HCT116 (cell line): ENCODE data around the gene RUFY1. TPM values are rescaled to one million over a fixed set of nuclear protein-coding genes. Genes with fewer than 3 reads are reported as not detected.

Experiments used
- ATAC-seq: fragments of 200-7000 bp; cut with Tn5 transposase; 2 replicates; pipeline ENCODE4 v1.9.1; 2020; ENCODE audit warnings: mild to moderate bottlenecking, moderate library complexity
- BruUV-seq: library from RNA; stranded (reverse); fragments of 400-500 nt; replicated peaks from 2 replicates; lab custom pipeline; 2021; lab: Mats Ljungman, UMichigan
- CTCF ChIA-PET: fragments of 300-600 bp; sonication (Branson Sonifier 250); formaldehyde crosslinking; loops from one replicate; lab custom pipeline; 2021; ENCODE audit warnings: antibody characterized with exemption; lab: Charles Lee
- POLR2A ChIA-PET: fragments of 300-600, 350-600 bp; sonication (Branson Sonifier 250); formaldehyde crosslinking; loops from one replicate; lab custom pipeline; 2021; ENCODE audit warnings: antibody characterized with exemption; lab: Charles Lee
- RAD21 ChIA-PET, 2 experiments: fragments of 300-600 bp; sonication (Branson Sonifier 250); formaldehyde crosslinking; loops; one replicate each; lab custom pipeline; 2023; ENCODE audit warnings: low total read pairs in 2 of 2; ENCODE audit not compliant: uncharacterized antibody in 2 of 2, unreplicated experiment in 2 of 2, low non-redundant PET in 1 of 2; lab: Charles Lee
- DNase-seq: peaks from one replicate; pipeline ENCODE4 v3.0.0-alpha.2; 2010; ENCODE audit warnings: low read depth, low spot score
- H2AFZ ChIP-seq: fragments of 200-600 bp; shearing (Covaris generic), sonication (generic); 2 replicates; pipeline ENCODE4 v1.6.1; 2017; ENCODE audit warnings: low read depth, mixed run types, mixed read lengths, antibody characterized with exemption, low read length; ENCODE audit not compliant: poor library complexity, severe bottlenecking
- H3K27ac ChIP-seq: 2 replicates; pipeline ENCODE4 v1.5.1; 2012; ENCODE audit warnings: low read depth, low read length
- H3K27me3 ChIP-seq: fragments of 200-600 bp; sonication (generic); 2 replicates; pipeline ENCODE4 v1.6.1; 2016; ENCODE audit warnings: mixed run types, low read length, mixed read lengths; ENCODE audit not compliant: insufficient read depth
- H3K36me3 ChIP-seq, 2 experiments: fragments of 200-500 bp in 1 of 2; fragments of 200-600 bp in 1 of 2; sonication (Bioruptor generic) in 1 of 2; sonication (generic) in 1 of 2; 2 replicates each; pipeline versions ENCODE4 v1.5.1 to v1.6.1; 2014 to 2016; ENCODE audit warnings: low read length in 2 of 2, inconsistent platforms in 1 of 2, mixed read lengths in 1 of 2, mixed run types in 1 of 2; ENCODE audit not compliant: insufficient read depth in 2 of 2, control insufficient read depth in 1 of 2
- H3K4me1 ChIP-seq, 2 experiments: fragments of 200-600 bp in 1 of 2; sonication (generic) in 1 of 2; 2 replicates each; pipeline versions ENCODE4 v1.5.1 to v1.6.1; 2012 to 2017; ENCODE audit warnings: low read length in 2 of 2, inconsistent platforms in 1 of 2, mild to moderate bottlenecking in 1 of 2, mixed read lengths in 1 of 2, mixed run types in 1 of 2, moderate library complexity in 1 of 2; ENCODE audit not compliant: insufficient read depth in 2 of 2, control insufficient read depth in 1 of 2
- H3K4me2 ChIP-seq: fragments of 200-600 bp; sonication (generic); 2 replicates; pipeline ENCODE4 v1.6.1; 2017; ENCODE audit warnings: mixed run types, low read length, mixed read lengths
- H3K4me3 ChIP-seq, 2 experiments: fragments of 200-600 bp in 1 of 2; sonication (generic) in 1 of 2; replicated peaks in 1 of 2; 2 replicates each; pipeline ENCODE4 v1.5.1; 2011 to 2016; ENCODE audit warnings: low read length in 2 of 2, control low read depth in 1 of 2, low read depth in 1 of 2, mild to moderate bottlenecking in 1 of 2, mixed read lengths in 1 of 2, mixed run types in 1 of 2
- H3K79me2 ChIP-seq: fragments of 200-600 bp; sonication (generic); 2 replicates; pipeline ENCODE4 v1.6.1; 2017; ENCODE audit warnings: mild to moderate bottlenecking, mixed run types, low read length, moderate library complexity, mixed read lengths; ENCODE audit not compliant: insufficient read depth
- H3K9ac ChIP-seq: fragments of 200-600 bp; sonication (generic); 2 replicates; pipeline ENCODE4 v1.6.1; 2016; ENCODE audit warnings: low read length, mixed read lengths
- H3K9me2 ChIP-seq: fragments of 200-600 bp; sonication (generic), shearing (Covaris generic); 2 replicates; pipeline ENCODE4 v1.6.1; 2017; ENCODE audit warnings: mixed run types, mild to moderate bottlenecking, moderate library complexity; ENCODE audit not compliant: insufficient read depth
- H3K9me3 ChIP-seq, 2 experiments: fragments of 200-500 bp in 1 of 2; fragments of 200-600 bp in 1 of 2; sonication (Bioruptor generic) in 1 of 2; sonication (generic) in 1 of 2; 2 replicates each; pipeline ENCODE4 v1.6.1; 2014 to 2017; ENCODE audit warnings: low read length in 2 of 2, mixed read lengths in 2 of 2, inconsistent platforms in 1 of 2, low read depth in 1 of 2, mild to moderate bottlenecking in 1 of 2, mixed run types in 1 of 2, moderate library complexity in 1 of 2; ENCODE audit not compliant: control insufficient read depth in 1 of 2, insufficient read depth in 1 of 2
- H4K20me1 ChIP-seq: fragments of 200-600 bp; sonication (generic), shearing (Covaris generic); 2 replicates; pipeline ENCODE4 v1.6.1; 2017; ENCODE audit warnings: mixed run types, mild to moderate bottlenecking, moderate library complexity; ENCODE audit not compliant: insufficient read depth
- CEBPB ChIP-seq: IDR thresholded peaks from 2 replicates; pipeline ENCODE4 v1.6.1; 2012; ENCODE audit warnings: low read depth
- ELF1 ChIP-seq: IDR thresholded peaks from 2 replicates; pipeline ENCODE4 v1.6.1; 2012; ENCODE audit warnings: low read depth, borderline replicate concordance
- POLR2A ChIP-seq: IDR thresholded peaks from 2 replicates; pipeline ENCODE4 v1.7.0; 2011; ENCODE audit warnings: borderline replicate concordance; ENCODE audit not compliant: insufficient read depth, insufficient read length; ENCODE audit errors: extremely low read depth
- RAD21 ChIP-seq: IDR thresholded peaks from 2 replicates; pipeline ENCODE4 v1.6.1; 2012; ENCODE audit warnings: low read depth, mild to moderate bottlenecking
- SP1 ChIP-seq: IDR thresholded peaks from 2 replicates; pipeline ENCODE4 v1.6.1; 2012; ENCODE audit warnings: low read depth
- intact Hi-C: fragments of 100-400 bp; cut with micrococcal nuclease; formaldehyde crosslinking; loops from 2 replicates; pipeline ENCODE4 v1.10.0; 2022
- total RNA-seq: library from RNA; stranded (reverse); gene quantifications from one replicate; pipeline ENCODE4 v1.2.1, GENCODE V29; 2021; ENCODE audit not compliant: unreplicated experiment
- TF ChIP-seq, protein P1 (sequence below): IDR thresholded peaks from 2 replicates; pipeline ENCODE4 v1.6.1; 2012; ENCODE audit warnings: low read depth

The RUFY1 gene
- total RNA-seq, 1 experiment from 2014 or later: 32.9 TPM

DNA sequence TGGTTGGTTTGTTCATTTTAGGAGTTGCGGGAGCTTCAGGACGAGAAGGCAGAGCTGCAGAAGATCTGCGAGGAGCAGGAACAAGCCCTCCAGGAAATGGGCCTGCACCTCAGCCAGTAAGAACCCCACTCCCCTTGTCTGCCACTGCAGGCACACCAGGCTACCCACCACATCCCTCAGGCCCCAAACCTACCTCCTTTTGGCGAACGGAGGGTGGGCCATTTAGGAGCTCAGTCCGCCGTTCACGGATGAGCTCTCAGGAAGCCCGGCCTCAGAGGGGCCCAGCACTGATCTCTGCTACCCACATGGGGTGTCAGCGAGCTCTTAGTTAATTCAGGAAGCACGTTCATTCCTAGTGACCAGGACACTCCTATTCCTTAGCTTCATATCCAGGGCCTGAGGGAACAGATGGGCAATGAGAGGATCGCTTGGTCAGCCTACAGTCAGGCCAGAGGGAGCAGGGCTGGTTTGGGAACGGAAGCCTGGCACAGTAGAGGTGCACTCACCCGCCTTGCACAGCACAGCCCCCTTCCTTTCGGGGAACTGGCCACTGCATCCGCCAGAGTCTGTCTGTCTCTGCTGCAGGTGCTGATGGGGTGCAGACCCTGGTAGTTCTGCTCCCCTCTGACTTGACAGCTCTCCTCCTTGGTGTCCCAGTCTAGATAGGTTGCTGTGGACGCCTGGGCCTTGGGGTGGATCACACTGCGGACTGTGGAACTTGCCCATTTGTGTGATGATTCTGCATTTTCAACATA lies 51.7 kb downstream of the RUFY1 start:
- Histone ChIP-seq H3K4me1 (no peaks in the 10 kb centered on the region), H3K79me2 (no peaks in the 10 kb centered on the region), H2AFZ (no peak overlapping the region), H3K9me2 (no peaks in the 10 kb centered on the region), H3K36me3 (peaks cover 19 to 21% of the 10 kb centered on the region in 2 experiments), H3K4me2 (no peak overlapping the region), H4K20me1 (no peaks in the 10 kb centered on the region), H3K9me3 (no peaks in the 10 kb centered on the region), H3K4me3 (no peak overlapping the region), H3K27me3 (no peaks in the 10 kb centered on the region), H3K9ac (no peak overlapping the region), H3K27ac (no peak overlapping the region)
- intact Hi-C loops: no loop called here
- TF ChIP-seq ELF1 (no peak), CEBPB (no peak), SP1 (no peak), POLR2A (no peak), RAD21 (no peak)
- TF ChIP-seq, protein P1, sequence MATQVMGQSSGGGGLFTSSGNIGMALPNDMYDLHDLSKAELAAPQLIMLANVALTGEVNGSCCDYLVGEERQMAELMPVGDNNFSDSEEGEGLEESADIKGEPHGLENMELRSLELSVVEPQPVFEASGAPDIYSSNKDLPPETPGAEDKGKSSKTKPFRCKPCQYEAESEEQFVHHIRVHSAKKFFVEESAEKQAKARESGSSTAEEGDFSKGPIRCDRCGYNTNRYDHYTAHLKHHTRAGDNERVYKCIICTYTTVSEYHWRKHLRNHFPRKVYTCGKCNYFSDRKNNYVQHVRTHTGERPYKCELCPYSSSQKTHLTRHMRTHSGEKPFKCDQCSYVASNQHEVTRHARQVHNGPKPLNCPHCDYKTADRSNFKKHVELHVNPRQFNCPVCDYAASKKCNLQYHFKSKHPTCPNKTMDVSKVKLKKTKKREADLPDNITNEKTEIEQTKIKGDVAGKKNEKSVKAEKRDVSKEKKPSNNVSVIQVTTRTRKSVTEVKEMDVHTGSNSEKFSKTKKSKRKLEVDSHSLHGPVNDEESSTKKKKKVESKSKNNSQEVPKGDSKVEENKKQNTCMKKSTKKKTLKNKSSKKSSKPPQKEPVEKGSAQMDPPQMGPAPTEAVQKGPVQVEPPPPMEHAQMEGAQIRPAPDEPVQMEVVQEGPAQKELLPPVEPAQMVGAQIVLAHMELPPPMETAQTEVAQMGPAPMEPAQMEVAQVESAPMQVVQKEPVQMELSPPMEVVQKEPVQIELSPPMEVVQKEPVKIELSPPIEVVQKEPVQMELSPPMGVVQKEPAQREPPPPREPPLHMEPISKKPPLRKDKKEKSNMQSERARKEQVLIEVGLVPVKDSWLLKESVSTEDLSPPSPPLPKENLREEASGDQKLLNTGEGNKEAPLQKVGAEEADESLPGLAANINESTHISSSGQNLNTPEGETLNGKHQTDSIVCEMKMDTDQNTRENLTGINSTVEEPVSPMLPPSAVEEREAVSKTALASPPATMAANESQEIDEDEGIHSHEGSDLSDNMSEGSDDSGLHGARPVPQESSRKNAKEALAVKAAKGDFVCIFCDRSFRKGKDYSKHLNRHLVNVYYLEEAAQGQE: no peak
- no peak for ATAC-seq
- no peak for DNase-seq
- ChIA-PET POLR2A (no interaction called here), CTCF (no interaction called here), RAD21 (no interaction called here)
- BruUV-seq: no TSS peak
